Fibroblast of mammary gland (primary cell): Measurements from ENCODE around the gene SH3BGR.

ENCODE experiments used
- DNase-seq: peaks from one replicate; pipeline ENCODE4 v3.0.0-alpha.2; 2010; ENCODE audit warnings: low read depth
- H3K4me3 ChIP-seq: 2 replicates; pipeline ENCODE4 v1.5.1; 2011; ENCODE audit warnings: low read depth, mild to moderate bottlenecking, low read length, moderate library complexity; ENCODE audit not compliant: control insufficient read depth
- TF ChIP-seq, protein P1 (sequence below): conservative IDR thresholded peaks from 2 replicates; pipeline ENCODE4 v1.5.1; 2011; ENCODE audit warnings: low read depth, low read length, inconsistent platforms; ENCODE audit not compliant: control insufficient read depth, insufficient read depth

The SH3BGR gene

DNA sequence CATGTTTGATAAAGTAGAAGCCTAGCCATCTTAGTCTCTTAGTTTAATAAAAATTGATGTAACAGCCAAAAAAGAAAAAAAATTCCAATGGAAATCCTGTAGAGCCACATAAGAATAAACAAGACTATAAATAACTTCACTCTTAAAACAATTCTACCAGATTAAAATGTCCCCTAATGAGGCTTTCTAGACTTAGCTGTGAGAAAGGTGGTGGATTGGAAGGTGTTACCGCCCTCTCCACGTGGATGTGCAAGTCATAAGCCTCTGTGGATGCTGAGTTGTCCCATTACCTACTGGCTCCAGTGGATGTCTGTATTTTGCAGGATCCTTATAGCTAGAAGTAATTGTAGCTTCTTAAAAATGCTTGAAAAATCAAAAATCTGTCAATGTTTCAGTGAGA is 20.8 kb upstream of the SH3BGR start:
- TF ChIP-seq, protein P1, sequence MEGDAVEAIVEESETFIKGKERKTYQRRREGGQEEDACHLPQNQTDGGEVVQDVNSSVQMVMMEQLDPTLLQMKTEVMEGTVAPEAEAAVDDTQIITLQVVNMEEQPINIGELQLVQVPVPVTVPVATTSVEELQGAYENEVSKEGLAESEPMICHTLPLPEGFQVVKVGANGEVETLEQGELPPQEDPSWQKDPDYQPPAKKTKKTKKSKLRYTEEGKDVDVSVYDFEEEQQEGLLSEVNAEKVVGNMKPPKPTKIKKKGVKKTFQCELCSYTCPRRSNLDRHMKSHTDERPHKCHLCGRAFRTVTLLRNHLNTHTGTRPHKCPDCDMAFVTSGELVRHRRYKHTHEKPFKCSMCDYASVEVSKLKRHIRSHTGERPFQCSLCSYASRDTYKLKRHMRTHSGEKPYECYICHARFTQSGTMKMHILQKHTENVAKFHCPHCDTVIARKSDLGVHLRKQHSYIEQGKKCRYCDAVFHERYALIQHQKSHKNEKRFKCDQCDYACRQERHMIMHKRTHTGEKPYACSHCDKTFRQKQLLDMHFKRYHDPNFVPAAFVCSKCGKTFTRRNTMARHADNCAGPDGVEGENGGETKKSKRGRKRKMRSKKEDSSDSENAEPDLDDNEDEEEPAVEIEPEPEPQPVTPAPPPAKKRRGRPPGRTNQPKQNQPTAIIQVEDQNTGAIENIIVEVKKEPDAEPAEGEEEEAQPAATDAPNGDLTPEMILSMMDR, result no peak
- no peak overlapping the region for H3K4me3 ChIP-seq
- no peak for DNase-seq

DNA sequence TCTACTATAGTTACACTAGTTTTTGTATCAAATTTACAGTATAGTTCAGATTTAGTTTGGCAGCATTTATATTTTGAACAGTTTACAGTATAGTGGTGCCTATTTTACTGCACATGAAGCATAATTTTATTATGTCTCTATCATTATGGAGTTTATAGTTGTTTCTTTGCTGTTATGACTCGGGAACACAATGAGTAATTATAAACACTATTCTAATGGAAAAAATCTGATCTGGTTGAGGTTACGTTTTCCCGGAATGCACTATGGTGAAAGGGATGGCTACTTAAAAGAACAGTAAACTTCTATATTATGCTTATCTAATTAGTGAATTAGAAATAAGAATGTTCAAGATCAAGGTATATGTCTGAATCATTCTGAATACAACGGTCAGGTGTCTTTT is 16.8 kb upstream of the SH3BGR start:
- TF ChIP-seq, protein P1, result no peak
- no peak overlapping the region for H3K4me3 ChIP-seq
- DNase-seq, result peak; percentile 41

DNA sequence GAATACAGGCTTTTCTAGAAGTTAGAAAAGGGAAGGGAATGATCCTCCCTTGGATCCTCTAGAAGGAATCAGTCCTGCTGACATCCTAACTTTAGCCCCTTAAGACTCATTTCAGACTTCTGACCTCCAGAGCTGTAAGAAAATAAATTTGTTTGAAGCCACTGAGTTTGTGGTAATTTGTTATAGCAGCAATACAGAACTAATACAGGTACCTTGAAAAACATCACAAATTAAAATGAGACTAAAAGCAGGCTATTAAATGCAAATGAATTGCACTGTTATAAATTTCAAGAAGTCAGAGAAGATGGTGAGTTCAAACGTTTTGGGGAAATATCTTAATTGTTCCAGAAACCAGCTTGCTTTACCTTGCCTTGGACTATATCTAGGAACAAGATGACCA is 12.5 kb upstream of the SH3BGR start:
- no peak overlapping the region for H3K4me3 ChIP-seq
- DNase-seq, result no peak
- TF ChIP-seq, protein P1, result no peak

DNA sequence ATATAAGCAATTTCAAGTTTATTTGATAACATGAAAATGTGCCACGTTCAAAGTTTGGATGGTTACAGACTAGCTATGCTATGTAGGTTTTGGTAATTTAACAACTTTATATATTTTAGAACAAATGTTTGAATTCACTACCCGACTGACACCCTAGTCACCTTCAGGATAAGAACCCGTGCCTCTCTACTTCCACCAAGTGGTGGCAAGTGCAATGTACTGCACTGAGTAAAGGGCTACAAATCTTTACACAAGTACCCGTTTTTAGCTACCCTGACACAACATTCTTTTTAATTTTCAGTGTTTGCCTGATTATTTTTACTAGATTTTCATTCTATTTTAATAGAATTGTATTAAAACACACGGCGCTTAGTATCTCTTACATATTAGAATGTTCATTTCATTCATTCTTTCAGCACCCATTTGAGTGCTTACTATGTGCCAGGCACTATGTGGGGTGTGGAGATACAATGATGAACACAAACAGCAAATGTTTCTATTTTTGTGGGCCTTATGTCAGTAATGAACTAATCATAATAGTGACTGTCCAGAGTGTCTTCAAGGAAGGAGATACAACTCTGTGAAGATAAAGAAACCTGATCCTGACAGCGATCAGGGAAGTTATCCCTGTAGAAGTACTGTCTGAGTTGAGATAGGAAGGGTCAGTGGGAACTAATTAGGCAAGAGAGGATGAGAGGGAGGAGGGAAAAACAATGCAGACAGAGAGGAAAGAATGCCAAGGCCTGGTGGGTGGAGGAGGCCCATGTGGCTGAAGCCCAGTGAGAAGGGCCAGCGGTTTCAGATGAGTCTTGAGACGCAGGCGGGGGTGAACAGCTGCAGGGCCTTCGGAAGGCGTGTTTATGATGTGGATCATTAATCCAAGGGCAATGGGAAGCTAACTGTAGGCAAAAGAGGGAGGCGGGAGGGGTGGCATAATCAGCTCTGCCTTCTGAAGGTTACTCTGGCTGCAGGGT is 10.0 kb upstream of the SH3BGR start:
- H3K4me3 ChIP-seq, result no peak overlapping the region
- peak; percentile 64 for DNase-seq
- TF ChIP-seq, protein P1, result peak; percentile 92

DNA sequence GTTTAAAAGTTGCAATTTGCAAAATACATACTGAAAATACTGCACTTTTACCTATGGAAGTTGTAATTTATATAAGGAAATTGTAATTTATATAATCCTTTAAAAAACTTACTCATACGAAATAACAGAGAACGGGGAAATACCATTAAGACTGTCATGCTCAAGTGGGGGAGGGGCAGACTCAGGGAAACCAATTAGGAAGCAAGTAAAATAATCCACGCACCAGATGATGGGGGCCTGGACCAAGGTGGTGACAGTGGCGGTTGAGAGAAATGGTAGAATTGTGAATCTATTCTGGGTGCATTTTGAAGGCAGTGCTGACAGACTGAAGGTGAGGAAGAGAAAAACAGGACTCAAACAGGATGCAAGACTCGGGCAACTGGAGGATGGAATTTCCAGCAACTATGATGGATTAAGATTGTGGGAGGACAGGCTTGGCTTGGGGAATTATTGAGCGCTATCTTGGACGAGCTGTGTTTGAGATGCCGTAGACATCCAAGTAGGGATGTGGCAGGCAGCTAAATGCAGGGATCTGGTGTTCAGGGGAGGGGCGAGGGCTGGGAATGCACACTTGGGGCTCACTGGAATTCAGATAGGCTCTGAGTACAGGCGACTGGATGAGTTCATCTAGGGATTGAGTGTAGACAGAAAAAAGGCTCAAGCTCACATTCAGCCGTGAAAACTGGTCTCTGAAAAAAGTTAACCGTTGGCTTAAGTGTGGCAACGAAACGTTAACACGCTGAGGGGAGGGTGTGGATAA is 7.2 kb upstream of the SH3BGR start:
- TF ChIP-seq, protein P1, result no peak
- DNase-seq, result peak; percentile 32

DNA sequence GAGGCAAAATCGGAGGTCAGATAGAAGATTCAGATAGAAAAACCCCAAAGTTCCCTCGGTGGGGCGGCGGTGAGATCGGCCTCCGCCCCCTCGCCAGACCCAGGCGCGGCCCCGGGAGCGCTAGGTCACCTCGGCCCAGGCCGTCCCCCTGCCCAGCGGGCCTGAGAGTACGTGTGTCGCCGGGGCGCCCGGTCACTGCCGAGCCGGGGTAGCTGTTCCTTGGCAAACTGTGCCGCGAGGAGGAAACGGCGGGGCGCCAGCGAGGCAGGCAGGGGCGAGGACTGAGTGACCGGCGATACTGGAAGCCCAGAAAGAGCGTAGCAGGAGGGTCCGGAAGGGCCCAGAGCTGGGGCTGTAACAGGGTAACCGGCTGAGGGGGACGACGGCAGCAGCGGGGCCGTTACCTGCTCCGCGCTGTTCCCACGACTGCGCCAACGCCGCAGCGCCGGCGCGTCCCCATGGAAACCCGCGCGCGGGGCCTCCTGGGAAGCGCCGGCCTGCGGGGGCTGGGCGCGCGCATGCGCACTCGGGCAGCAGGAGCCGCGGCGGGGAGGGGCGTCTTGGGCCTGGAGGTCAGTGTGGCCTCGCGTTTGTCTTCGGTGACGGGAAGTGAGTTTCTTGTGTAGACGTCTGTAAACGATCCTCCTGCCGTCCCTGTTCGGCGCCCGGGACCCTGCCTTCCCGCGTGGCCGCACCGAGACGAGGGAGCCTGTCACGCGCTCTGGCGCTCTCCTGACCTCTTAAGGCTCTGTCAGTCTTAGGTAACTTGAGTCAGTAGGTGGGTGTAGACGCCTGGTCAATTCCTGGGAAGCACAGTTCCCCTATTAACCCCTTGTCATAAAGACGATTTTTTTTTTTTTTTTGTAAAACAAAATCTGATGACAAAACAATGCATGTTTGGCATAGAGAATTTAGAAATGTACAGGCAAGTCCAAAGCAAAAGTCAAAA is 6.2 kb upstream of the SH3BGR start, which contains the start of gene LCA5L:
Gene LCA5L (minus strand): TSS at position 458 of the 949 bp plus-strand sequence. CDS start 17,285 bp downstream, outside the sequence.
- peak within 1 kb of the TSS; percentile 83 for H3K4me3 ChIP-seq
- peak; percentile 84 for DNase-seq

More for the DNA sequence above, 7.2 kb upstream of the SH3BGR start:
- peak overlapping the region; percentile 83 for H3K4me3 ChIP-seq

More for the DNA sequence above, 6.2 kb upstream of the SH3BGR start, which contains the start of gene LCA5L:
- TF ChIP-seq, protein P1, result no peak
